ENCODE data around the gene ZNF606. TPM values are rescaled to one million over a fixed set of nuclear protein-coding genes. Genes with fewer than 3 reads are reported as not detected.
A peak's percentile ranks its signal among the peaks of the same experiment; 100 is the strongest.

Gene ZNF606
- 1 to 10 TPM; 3.1 to 7.1 (median 5.0) TPM for total RNA-seq
- long read RNA-seq, partial matches to known transcripts: 0 of 2 reads
- long read RNA-seq, other reads (novel, unspliced or antisense): 1 of 2 reads

- Histone ChIP-seq H3K36me3 (peaks cover 0 to 31% (median 18%) of the 10 kb centered on the region in 4 donors), H3K9me3 (peaks cover 0 to 13% (median 6%) of the 10 kb centered on the region in 4 donors), H3K4me3 (peak within 1 kb of the TSS; percentile 93 to 99 (median 95)), H3K27me3 (no peaks in the 10 kb centered on the region), H3K27ac (peak within 1 kb of the TSS; percentile 85 to 89 (median 87)), H3K4me1 (peaks cover 0 to 10% (median 2%) of the 10 kb centered on the region in 4 donors)
- ATAC-seq: peak; percentile 98 to 99 (median 99)
- under 1% methylated on average over 22 of the region's 91 CpGs for WGBS (ENCODE audit: insufficient coverage, low coverage, low lambda C conversion rate, missing lambda C conversion rate)
- DNase-seq: peak; percentile 91 to 93 (median 92)
- intact Hi-C loops (cut with DNase I): no loop called here
- TF ChIP-seq POLR2A (IDR thresholded peaks at IDR 0.05): peak; percentile 65
- TF ChIP-seq CTCF (IDR thresholded peaks at IDR 0.05): no peak
Observed at GRCh38 chr19:58002384-58003173, at the start of gene ZNF606. Gene ZNF606, minus strand, starts transcription at chr19:58002820. Its CDS starts 1,501 bp downstream, at chr19:58001319.

GRCh38 chr19:58052256-58052655 is 49.6 kb upstream of the ZNF606 start:
- Histone ChIP-seq H3K4me1 (no peaks in the 10 kb centered on the region), H3K9me3 (no peaks in the 10 kb centered on the region), H3K27ac (no peak overlapping the region), H3K4me3 (no peak overlapping the region), H3K36me3 (no peaks in the 10 kb centered on the region), H3K27me3 (no peaks in the 10 kb centered on the region)
- DNase-seq (no peak), ATAC-seq (no peak)
- TF ChIP-seq CTCF (IDR thresholded peaks at IDR 0.05): no peak
- WGBS (ENCODE audit: insufficient coverage, low coverage, low lambda C conversion rate, missing lambda C conversion rate): 77% methylated on average over 7 of the region's 16 CpGs
- intact Hi-C loops (cut with DNase I): no loop called here

- 71% methylated on average over 3 of the region's 12 CpGs for WGBS (ENCODE audit: insufficient coverage, low coverage, low lambda C conversion rate, missing lambda C conversion rate)
- no peaks in the 10 kb centered on the region for H3K9me3 ChIP-seq
- H3K36me3 ChIP-seq: no peaks in the 10 kb centered on the region
- intact Hi-C loops (cut with DNase I): no loop called here
- DNase-seq: peak in 1 of 3 donors; percentile 35
- no peak for ATAC-seq
- no peak overlapping the region for H3K27ac ChIP-seq
- no peaks in the 10 kb centered on the region for H3K4me1 ChIP-seq
- H3K27me3 ChIP-seq: no peaks in the 10 kb centered on the region
- H3K4me3 ChIP-seq: no peak overlapping the region
- no peak for TF ChIP-seq CTCF (IDR thresholded peaks at IDR 0.05)
- TF ChIP-seq POLR2A (IDR thresholded peaks at IDR 0.05): no peak
Observed at GRCh38 chr19:58047672-58048071, 45.1 kb upstream of the ZNF606 start.

- Histone ChIP-seq H3K27me3 (no peaks in the 10 kb centered on the region), H3K27ac (no peak overlapping the region), H3K4me3 (no peak overlapping the region), H3K4me1 (no peaks in the 10 kb centered on the region), H3K9me3 (no peaks in the 10 kb centered on the region), H3K36me3 (no peaks in the 10 kb centered on the region)
- TF ChIP-seq CTCF (IDR thresholded peaks at IDR 0.05) (no peak), POLR2A (IDR thresholded peaks at IDR 0.05) (no peak)
- intact Hi-C loops (cut with DNase I): no loop called here
- no CpG with 5 or more reads among the region's 7 CpGs for WGBS (ENCODE audit: insufficient coverage, low coverage, low lambda C conversion rate, missing lambda C conversion rate)
- DNase-seq (peak in 1 of 3 donors; percentile 19), ATAC-seq (no peak)
Observed at GRCh38 chr19:58046856-58047255, 44.2 kb upstream of the ZNF606 start.

All from right lobe of liver (tissue), 6 donors.